Gastroesophageal sphincter (tissue), 4 donors: ENCODE measurements around the gene SEMA4D. TPM values are rescaled to one million over a fixed set of nuclear protein-coding genes. Genes with fewer than 3 reads are reported as not detected.

Experiments used
- ATAC-seq: fragments of 150-250 bp; one replicate; pipeline ENCODE4 v1.9.1; 2016; ENCODE audit warnings: mild to moderate bottlenecking, moderate library complexity
- H3K27ac ChIP-seq, 4 donors: fragments of 200-600 bp; sonication (generic) in 3 of 4; 1 replicate in 3 of 4; 2 replicates in 1 of 4; pipeline ENCODE4 v1.5.1; 2016 to 2019
- H3K27me3 ChIP-seq: fragments of 200-600 bp; sonication (generic); one replicate; pipeline ENCODE4 v1.5.1; 2019
- H3K36me3 ChIP-seq, 2 donors: fragments of 200-600 bp; sonication (generic); one replicate each; pipeline ENCODE4 v1.5.1; 2019; ENCODE audit warnings: control low read depth in 1 of 2
- H3K4me1 ChIP-seq, 3 donors: fragments of 200-600 bp; sonication (generic); 1 replicate in 2 of 3; 2 replicates in 1 of 3; pipeline ENCODE4 v1.5.1; 2016 to 2019; ENCODE audit warnings: control low read depth in 2 of 3
- H3K4me3 ChIP-seq, 2 donors: fragments of 200-600 bp; sonication (generic); one replicate each; pipeline ENCODE4 v1.5.1; 2019; ENCODE audit warnings: mild to moderate bottlenecking in 1 of 2, moderate library complexity in 1 of 2
- H3K9me3 ChIP-seq, 3 donors: fragments of 200-600 bp; sonication (generic); one replicate each; pipeline ENCODE4 v1.5.1; 2017 to 2019; ENCODE audit warnings: control low read depth in 2 of 3
- CTCF ChIP-seq, 4 experiments: fragments of 200-600 bp in 2 of 4; fragments of 450-650 bp in 2 of 4; sonication (generic) in 1 of 4; IDR thresholded peaks; one replicate each; pipeline ENCODE4 v1.5.1; 2017 to 2019; ENCODE audit warnings: antibody characterized with exemption in 4 of 4, mild to moderate bottlenecking in 2 of 4, moderate library complexity in 2 of 4
- EP300 ChIP-seq: sonication (generic); formaldehyde crosslinking; IDR thresholded peaks from one replicate; pipeline ENCODE4 v1.6.1; 2017; ENCODE audit warnings: antibody characterized with exemption, mild to moderate bottlenecking
- POLR2A ChIP-seq, 2 donors: fragments of 450-650 bp; IDR thresholded peaks; one replicate each; pipeline ENCODE4 v1.6.1; 2017; ENCODE audit warnings: antibody characterized with exemption in 2 of 2, mild to moderate bottlenecking in 2 of 2, moderate library complexity in 1 of 2
- POLR2AphosphoS5 ChIP-seq: sonication (generic); formaldehyde crosslinking; IDR thresholded peaks from one replicate; pipeline ENCODE4 v1.6.1; 2017; ENCODE audit warnings: antibody characterized with exemption
- WGBS, 2 donors: methylation state at CpG; one replicate each; pipeline ENCODE4 v1.1.5; 2018; ENCODE audit warnings: low coverage in 1 of 2; 5-methylcytosine and 5-hydroxymethylcytosine counted together
- total RNA-seq, 4 donors: library from RNA; depleted of rRNA; stranded (reverse); fragments of >200 nt; gene quantifications; one replicate each; pipeline ENCODE4 v1.1.0, GENCODE V29; 2016

Gene SEMA4D
- total RNA-seq, 4 donors from 2014 or later: 4.4 to 12.0 (median 6.5) TPM

- 86 to 87% methylated on average over 1 to 3 of the region's 5 CpGs for WGBS, 2 donors
Observed at GRCh38 chr9:89494199-89494598, 3.7 kb downstream of the SEMA4D start.

GRCh38 chr9:89493671-89494070, 4.2 kb downstream of the SEMA4D start:
- Histone ChIP-seq H3K4me1 (peaks cover 0 to 28% (median 0%) of the 10 kb centered on the region in 3 donors), H3K36me3 (no peaks in the 10 kb centered on the region), H3K27ac (no peak overlapping the region), H3K4me3 (no peak overlapping the region), H3K27me3 (no peaks in the 10 kb centered on the region), H3K9me3 (no peaks in the 10 kb centered on the region)
- WGBS, 2 donors: 67 to 82% methylated on average over 2 of the region's 2 CpGs
- TF ChIP-seq CTCF (IDR thresholded peaks at IDR 0.05) (no peak), POLR2A (IDR thresholded peaks at IDR 0.05) (no peak)
- ATAC-seq: no peak

More at GRCh38 chr9:89494199-89494598, 3.7 kb downstream of the SEMA4D start:
- Histone ChIP-seq H3K4me3 (no peak overlapping the region), H3K36me3 (no peaks in the 10 kb centered on the region), H3K9me3 (no peaks in the 10 kb centered on the region), H3K27ac (no peak overlapping the region), H3K4me1 (peaks cover 0 to 28% (median 0%) of the 10 kb centered on the region in 3 donors), H3K27me3 (no peaks in the 10 kb centered on the region)
- TF ChIP-seq POLR2A (IDR thresholded peaks at IDR 0.05) (no peak), POLR2AphosphoS5 (no peak), CTCF (IDR thresholded peaks at IDR 0.05) (no peak), EP300 (no peak)
- no peak for ATAC-seq

GRCh38 chr9:89493181-89493580, 4.7 kb downstream of the SEMA4D start:
- ATAC-seq: no peak
- Histone ChIP-seq H3K36me3 (no peaks in the 10 kb centered on the region), H3K27me3 (no peaks in the 10 kb centered on the region), H3K27ac (no peak overlapping the region), H3K4me3 (no peak overlapping the region), H3K9me3 (no peaks in the 10 kb centered on the region), H3K4me1 (peaks cover 0 to 23% (median 0%) of the 10 kb centered on the region in 3 donors)
- 55 to 80% methylated on average over 3 to 4 of the region's 6 CpGs for WGBS, 2 donors
- no peak for TF ChIP-seq EP300
- TF ChIP-seq CTCF (IDR thresholded peaks at IDR 0.05): no peak
- no peak for TF ChIP-seq POLR2A (IDR thresholded peaks at IDR 0.05)
- TF ChIP-seq POLR2AphosphoS5: no peak

DNA sequence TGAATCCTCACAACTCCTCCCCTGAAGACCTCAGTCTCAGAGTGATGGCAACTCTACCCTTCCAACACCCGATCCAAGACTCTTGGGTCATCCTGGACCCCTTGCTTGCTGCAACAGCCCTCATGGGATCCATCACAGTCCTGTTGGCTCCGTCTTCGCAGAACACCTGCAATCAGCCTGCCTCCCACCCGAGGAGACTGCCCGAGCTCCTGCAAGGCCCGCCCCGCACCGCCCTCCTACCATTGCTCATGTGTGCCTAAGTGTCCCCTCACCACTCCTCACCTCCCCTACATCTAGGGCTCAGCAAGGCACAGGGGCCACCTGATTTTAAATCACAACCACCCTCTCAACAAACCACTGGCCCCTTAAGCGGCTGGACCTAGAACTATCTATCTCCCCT, 5.3 kb downstream of the SEMA4D start:
- H3K27me3 ChIP-seq: no peaks in the 10 kb centered on the region
- no peak overlapping the region for H3K4me3 ChIP-seq
- peaks cover 0 to 22% (median 0%) of the 10 kb centered on the region in 3 donors for H3K4me1 ChIP-seq
- 94 to 100% methylated on average over 3 to 7 of the region's 9 CpGs for WGBS, 2 donors
- H3K9me3 ChIP-seq: no peaks in the 10 kb centered on the region
- ATAC-seq: no peak
- H3K36me3 ChIP-seq: no peaks in the 10 kb centered on the region
- TF ChIP-seq CTCF (IDR thresholded peaks at IDR 0.05): no peak
- TF ChIP-seq POLR2AphosphoS5: no peak
- no peak for TF ChIP-seq POLR2A (IDR thresholded peaks at IDR 0.05)
- TF ChIP-seq EP300: no peak
- H3K27ac ChIP-seq: no peak overlapping the region

- Histone ChIP-seq H3K27ac (no peak overlapping the region), H3K4me3 (no peak overlapping the region), H3K27me3 (no peaks in the 10 kb centered on the region), H3K36me3 (no peaks in the 10 kb centered on the region), H3K9me3 (peaks cover 0 to 1% (median 0%) of the 10 kb centered on the region in 3 donors), H3K4me1 (peaks cover 0 to 14% (median 0%) of the 10 kb centered on the region in 3 donors)
- ATAC-seq: no peak
- TF ChIP-seq POLR2AphosphoS5 (no peak), CTCF (IDR thresholded peaks at IDR 0.05) (no peak)
- 81 to 92% methylated on average over 2 to 9 of the region's 9 CpGs for WGBS, 2 donors
Observed at GRCh38 chr9:89491694-89492093, 6.2 kb downstream of the SEMA4D start.
